Effector CD8-positive, alpha-beta T cell (primary cell): ENCODE measurements around the gene GLIS1.

Experiments
- DNase-seq: peaks from one replicate; lab custom pipeline; 2025; lab: John Stamatoyannopoulos, UW

GLIS1 gene

DNA sequence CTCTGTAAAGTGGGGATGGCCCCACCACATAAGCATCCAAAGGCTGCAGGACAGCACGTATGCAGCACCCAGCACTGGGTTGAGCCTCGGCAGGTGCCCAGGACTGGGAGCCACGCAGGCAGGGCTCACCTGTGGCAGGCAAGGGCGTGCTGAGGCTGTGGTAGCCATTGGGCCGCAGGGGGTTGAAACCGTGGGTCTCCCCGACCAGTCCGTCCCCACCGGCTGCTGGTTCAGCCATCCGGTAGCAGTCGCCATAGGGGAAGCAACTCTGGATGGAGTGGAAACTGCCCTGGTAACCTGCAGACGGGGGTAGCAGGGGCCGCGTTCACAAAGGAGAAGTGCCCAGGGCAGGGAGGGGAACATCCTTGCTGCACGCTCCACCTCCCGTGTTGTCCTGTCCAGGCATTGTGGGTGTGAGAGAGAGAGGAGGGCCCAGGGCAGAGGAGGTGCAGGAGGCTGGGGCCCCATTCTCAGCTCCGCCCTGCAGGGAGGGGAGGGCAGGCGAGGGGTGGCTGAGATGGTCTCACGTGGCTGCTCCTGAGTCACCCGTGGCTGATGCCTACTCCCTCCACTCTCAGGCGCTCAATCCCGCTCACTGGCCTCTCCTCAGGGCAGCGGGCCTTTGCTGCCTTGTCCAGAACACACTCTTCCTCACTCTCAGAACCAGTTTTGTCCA is 229.8 kb downstream of the GLIS1 start:
- DNase-seq: no peak

DNA sequence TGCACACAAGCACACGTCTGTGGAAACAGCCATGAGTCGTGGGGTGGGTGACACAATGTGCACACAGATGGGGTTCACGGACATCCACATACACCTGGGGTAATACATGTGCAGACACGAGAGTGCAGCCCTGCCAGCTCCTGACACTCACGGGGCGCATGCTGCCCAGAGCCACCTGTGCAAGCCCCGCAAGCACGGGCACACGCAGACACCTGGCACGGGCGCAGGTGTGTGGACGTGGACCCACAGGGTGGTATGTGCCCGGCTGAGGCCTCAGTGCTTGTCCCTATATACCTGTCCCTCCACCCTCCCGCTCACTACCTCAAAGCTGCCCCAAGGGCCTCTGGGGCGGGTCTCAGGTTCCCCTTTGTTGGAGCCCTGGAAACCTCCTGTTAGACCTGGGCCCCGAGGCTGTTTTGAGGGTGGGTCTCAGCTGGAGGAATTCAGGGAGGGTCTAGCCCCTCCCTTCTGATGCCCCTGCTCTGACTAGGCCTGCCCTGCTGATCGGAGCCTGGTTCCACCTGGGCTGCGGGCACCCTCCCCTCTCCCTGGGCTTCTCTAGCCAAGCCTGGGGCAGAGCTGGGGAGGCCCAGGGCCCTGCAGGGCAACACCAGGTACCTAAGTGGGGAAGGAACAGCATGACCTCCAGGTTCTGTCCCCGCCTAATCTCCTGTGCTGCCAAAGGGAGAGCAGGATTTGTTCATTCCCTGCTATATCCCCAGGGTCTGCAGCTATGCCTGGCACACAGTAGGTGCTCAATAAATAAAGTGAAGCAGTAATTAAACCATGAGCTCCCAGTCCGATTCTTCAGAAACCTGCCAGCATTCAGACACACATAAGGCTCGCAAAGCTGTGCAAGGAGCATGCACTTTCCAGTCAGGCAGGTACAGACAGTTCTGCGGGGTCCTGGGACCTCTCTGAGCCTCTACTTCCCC is 230.6 kb downstream of the GLIS1 start:
- no peak for DNase-seq

DNA sequence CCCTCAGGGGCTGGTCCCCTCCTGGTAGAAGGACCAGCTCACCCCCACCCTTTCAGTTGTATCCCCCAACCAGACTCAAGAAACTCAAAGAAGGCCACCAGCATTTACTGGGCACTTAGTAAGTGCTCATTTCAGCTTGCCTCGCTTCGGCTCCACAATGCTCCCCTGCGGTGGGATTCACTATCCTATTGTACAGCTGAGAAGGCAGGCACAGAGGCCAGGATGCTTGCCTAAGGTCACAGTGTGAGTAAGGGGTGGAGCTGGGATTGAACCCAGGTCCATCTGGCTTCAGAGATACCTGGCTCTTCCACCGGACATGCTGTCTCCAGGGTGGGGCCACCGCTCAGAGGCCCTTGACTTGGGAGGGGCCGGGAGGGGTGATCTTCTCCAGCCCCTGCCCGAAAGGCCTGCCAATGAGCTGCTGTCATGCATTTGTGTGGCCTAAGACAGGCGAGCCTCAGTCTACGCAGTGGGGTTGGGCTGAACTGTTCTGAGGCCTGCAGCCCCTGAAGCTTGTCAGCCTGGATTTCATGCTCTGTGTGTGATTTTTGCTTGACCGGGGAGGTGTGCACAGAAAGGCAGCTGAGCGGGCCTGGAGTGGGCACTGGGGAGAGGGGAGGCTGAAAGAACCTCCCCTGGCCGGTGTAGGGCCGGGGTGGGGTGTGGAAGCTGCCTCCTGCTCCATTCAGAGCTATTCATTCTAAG is 231.7 kb downstream of the GLIS1 start:
- no peak for DNase-seq

DNA sequence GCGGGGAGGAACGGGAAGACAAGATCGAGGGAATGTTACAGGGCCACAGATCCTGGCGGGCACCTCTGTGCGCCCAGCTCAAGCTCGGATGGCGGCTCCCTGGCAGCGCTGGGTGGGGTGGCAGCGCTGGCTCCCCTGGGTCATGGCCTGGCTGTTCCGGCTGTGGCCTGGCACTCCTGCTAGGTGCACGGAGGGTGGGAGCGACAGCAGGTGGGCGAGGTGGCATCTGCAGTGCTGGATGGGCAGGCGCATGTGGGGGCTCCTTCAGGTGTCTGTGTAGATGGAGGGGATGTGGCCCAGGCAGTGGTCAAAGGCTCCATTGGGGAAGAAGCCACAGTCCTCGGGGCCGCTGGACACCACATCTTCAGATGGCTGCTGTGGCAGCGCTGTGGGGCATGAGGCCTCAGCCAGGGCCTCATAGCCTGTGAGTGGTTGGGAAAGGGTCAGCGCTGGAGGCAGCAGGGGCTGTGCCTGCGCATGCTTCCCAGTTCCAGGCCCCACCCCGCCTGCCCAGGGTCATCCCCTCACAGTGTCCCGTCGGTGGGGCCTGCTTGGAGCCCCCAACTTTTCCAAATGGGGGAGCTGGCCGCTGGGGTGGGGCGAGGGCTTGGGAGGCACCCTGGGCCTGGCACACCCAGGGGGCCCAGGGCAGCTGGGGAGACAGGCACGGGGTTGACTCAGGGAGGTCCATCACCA is 232.5 kb downstream of the GLIS1 start:
- no peak for DNase-seq

DNA sequence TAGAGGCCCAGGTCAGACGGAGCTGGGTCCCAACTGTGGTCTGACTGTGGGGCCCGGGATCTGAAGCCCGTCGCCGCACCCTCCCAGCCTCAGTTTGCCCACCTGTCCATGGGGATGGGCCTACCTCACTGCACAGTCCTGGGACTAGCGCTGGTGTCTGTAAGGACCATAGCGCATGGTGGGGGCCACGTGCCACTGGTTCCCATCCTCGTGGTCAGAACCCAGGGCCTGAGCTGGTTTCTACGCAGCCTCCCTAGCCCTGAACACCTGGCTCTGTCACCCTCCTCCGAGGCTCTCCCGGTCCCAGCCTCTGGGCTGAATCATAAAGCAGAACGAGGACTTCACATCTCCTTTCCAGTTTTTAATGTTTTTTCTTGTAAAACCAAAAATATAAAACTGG is 233.1 kb downstream of the GLIS1 start:
- DNase-seq: no peak

DNA sequence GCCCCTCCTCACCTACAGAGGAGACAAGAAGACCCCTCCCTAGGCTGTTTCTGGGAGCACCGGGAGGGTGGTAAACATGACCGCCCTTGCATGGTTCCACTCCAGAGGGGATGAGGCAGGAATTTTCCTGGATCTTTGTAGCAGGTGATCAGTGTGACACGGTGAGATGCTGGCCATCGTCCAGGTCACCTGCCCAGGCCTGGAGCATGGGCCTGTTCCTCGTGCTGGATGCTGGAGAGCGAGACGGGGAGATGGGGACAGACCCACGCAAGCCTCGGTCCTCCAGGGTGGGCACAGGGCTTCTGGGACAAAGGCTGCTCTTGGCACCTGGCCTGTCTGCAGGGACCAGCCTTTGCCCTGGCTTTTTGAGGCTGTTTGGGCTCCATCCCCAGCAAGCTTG is 233.6 kb downstream of the GLIS1 start:
- no peak for DNase-seq

DNA sequence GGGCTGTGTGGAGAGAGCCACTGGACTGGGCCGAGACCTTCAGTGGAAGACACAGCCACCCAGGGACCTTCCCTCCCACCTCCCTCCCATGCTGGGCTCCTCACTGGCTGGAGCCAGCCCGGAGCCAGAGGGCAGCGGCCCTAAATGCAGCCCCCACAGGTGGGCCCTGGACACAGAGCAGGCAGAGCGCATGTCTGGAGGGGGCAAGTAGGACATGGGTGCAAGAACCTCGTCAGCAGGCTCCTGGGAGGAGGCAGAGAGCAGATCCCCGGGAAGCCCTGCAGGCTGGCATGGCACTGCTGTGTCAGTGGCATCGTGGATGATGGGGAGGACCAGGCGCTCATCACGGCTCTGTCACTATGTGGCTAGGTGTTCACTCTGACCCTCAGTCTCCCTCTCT is 234.1 kb downstream of the GLIS1 start:
- DNase-seq: no peak

DNA sequence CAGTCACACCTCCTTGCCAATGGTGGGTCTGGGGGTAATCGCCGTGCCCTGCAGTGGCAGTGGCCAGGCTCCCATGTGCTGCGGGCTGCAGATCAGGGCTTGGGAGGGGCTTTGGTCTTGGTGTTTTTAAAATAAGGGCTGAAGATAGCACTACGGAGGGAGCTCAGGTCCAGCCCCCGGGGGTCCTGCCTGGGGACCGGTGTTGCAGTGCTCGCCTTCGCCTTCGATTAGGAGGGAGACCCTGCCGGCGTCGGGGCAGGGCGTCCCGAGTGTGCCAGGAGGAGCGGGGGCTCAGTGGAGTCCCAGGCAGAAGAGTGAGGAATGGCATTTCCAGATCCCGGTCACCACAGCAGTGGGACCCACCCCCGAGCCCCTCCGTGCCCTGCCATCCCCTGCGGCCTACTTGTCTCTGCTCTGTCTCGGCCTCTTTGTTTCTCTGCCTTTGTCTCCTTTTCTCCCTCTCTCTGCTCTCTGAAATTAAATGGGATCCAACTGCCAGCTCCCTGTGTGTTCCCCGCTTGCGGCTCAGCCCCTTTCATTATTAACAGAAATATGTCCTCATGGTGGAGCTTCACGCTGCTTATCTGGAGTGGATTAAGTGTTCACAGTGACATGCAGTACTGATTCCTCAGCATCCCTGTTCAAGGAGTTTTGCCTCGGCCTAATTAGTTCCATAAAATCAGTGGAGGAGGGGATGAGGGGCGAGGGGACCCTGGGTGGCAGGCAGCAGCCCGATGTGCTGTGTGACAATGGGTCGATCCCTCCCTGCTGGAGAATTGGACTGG is 235.3 kb downstream of the GLIS1 start:
- no peak for DNase-seq

DNA sequence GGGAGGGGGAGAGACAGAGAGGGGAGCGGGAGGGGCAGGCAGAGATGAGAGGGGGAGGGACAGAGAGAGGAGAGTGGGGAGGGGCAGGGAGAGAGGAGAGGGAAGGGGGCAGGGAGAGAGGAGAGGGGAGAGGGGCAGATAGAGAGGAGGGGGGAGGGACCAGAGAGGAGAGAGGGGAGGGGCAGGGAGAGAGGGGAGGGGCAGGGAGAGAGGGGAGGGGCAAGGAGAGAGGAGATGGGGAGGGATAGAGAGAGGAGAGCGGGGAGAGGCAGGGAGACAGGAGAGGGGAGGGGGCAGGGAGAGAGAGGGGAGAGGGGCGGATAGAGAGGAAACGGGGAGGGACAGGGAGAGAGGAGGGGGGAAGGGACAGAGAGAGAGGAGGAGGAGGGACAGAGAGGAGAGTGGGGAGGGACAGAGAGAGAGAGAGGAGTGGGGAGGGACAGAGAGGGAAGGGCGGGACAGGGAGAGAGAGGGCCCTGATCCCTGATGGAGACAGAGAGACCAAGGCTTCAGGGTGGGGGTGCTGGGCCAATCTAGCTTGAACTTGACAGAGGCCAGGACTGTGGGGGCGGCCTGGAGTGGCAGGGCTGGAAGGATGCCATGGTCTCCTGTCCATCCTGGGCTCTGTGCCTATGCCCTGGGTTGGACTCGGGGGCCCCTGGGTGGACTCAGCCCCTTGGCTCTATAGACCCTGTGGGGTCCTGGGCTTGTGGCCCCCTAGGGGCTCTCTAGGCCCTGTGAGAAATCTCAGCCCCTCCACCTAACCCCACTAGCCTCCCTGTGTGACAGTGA is 236.1 kb downstream of the GLIS1 start:
- DNase-seq: no peak

DNA sequence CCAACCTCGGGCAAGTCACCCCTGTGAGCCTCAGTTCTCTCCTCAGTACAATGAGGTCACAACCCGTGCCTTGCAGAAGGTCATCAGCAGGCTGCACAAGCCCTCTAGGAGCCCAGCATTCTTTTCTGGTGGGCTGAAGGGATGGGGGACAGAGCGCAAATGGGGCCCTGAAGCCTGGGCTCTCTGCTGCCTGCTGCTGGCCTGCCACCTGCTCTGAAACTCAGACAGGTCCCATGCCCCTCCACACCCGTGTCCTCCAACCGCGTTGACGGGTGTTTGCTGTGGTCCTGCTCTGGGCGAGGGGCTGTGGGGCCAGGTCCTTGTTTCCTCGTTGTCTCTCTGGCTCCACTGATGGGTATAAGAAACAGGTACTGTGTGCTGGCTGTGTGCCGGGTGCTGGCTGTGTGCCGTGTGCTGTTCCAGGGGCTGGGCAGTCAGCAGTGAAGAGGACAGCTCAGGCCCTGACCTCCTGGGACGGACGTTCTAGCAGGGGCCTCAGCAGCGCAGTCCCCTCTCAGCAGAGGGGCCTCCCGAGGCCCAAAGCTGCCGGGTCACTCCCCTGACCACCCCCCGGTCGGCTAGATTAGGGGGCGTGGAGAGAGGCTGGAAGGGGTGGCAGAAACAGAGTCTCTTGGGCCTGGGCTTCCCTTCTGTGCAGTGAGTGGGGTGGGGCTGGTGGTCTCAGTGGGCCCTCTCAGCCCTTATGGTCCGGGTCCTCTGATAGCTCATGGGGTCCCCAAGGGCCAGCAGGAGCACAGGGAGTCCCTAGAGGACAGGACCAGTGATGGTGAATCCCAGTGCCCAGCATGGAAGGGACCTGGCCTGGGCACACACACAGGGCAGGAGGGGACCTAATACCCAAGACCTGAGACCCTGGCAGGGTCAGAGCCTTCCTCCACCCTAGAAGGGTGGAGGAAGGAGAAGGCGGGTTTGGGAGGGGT is 237.6 kb downstream of the GLIS1 start:
- no peak for DNase-seq

DNA sequence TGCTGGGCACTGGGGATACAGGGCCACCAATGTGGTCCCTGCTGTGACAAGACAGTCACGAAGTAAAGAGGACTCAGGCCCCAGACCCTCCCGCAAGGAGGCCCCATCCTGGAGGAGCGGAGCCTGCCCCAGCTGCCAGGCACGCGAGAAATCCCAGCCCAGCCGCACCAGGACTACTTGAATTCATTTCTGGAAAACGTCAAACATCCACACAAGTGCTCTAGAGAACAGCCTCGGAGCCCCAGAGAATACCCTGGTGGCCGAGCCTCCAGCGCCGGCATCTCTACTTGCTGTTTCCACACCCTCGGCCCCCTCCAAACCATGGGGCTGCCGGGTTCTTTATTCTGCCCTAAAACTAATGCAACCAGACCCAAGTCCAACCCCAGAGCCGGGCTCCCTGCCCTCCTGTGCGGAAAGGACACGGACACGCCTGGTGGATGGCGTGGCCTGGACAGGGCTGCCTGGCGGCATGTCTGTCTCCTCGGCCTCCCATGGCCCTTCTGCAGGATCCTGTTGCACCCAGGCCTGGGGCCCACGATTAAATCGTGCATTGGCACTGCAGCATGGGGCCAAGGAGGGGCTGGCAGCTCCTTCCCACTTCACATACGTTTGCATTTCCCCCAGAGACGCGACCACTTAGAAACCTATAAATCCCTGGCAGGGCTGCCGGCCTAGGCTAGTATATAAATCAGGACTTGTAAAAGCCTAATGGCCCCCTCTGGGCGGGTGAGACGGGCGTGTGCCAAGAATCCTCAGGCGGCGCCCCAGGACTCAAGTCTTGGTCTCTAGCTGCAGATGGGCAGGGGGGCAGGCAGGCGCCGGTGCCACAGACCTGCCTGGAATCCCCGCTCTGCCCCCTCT is 238.5 kb downstream of the GLIS1 start:
- DNase-seq: no peak

DNA sequence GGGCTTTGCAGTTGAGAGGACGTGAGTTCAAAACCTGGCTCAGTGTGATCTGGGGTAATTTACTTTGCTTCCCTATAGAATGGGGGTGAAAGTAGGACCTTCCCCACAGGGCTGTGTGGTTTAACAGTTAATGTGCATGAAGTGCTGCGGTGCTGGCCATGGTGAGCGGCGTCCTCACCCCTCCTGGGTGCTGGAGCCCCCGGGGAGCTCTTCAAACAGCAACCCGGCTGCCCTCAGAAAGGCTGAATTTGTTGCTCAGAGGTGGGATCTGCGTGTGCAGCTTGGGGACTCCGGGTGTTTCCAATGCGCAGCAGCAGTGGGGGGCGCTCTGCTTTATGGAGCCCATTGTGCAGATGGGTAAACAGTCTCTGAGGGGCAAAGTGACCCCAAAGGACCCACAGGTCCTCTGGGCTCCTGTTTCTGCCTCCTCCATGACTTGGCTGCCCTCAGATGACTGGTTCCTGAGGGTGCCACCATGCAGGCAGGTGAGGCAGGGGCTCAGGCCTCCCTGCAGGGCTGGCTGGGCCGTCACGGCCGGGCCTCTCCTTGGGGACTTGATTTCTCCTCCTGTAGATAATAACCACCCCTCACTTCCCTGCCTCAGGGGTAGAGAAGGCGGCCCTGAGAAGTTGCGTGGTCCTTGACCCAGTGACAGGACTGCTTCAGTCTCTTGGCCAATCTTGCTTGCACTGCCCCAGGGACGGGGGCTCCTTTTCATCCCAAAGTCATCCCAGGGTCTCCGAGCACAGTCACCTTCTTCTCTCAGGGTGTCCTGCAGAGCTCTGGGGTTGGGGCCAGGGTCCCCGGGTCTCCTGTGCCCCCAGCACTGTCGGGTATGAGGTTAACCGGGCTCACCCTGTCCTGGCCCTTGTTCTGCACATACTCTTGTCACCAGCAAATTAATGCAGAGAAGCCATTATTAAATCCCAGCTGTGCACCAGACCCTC is 239.4 kb downstream of the GLIS1 start:
- no peak for DNase-seq

DNA sequence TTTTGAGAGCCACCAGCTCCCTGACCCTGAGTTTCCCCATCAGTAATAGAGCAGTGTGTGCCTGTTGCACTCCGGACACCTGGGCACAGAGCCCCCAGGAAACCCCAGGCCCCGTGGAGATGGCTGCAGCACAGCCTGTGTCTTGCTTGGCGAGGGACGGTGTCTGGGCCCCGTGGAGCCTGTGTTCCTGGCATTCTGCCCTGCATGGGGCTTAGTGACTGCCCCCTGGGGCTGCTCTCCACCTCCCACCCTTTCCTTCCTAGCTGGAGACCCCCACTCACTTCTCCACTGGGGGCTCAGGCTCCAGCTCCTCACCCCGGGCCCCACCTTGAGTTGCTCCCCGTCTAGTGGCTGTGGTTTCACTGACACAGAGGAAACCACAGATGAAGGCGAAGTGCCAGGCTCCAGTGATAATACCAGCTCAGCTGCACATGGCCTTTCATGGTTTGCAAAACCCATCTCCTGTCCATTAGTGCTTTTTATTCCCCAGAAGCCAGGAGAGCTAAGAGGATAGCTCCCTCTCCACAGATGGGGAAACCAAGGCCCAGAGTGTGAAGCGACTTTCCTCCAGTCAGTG is 240.3 kb downstream of the GLIS1 start:
- DNase-seq: no peak

DNA sequence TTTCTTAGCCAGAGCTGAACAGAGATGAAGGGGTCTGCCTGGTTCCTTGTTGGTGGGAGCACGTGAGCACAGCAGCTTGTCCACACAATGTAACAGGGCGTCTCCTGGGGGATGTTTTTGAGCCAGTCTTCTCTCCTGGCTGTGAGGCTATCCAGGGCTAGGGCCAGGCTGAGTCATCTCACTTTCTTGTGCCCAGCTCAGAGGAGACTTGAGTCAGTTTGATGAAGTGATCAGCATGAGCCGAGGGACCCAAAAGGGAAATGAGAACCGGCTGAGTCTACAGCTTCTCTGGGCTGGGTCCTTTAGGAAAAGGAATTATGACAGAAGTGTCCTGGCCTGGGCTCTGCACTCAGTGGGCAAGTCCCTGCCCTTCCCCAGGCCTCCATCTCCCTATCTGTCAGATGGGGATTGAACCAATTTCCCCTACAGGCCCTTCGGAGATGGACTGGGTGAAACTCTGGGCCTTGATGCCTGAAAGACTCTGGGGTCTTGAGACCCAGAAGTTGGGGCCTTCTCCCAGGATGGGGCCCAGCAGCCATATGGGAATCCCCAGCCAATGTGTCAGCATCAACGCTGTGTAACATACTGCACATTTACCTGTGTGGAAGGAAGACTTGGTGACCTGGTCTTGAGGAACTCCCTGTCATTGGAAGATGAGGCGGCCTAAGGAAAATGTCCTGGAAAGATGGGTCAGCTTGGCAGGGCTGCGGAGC is 243.2 kb downstream of the GLIS1 start:
- no peak for DNase-seq

DNA sequence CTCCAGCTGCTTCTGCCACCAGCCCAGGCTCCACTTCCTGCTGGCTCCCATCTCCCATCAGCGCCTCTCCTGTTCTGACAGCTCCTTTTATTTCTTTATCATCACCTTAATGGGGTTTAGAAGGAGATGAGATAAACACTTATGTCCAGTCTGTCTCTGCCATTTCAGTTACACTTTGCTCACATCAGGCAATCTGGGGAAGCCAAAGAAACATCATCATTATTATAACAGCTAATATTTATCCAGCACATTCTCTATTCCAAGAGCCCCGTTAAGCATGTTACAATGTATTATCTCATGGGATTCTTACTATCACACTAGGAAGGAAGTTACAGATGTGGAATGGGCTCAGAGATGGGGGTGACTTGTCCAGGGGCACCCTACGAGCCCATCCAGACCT is 248.6 kb downstream of the GLIS1 start:
- DNase-seq: no peak

DNA sequence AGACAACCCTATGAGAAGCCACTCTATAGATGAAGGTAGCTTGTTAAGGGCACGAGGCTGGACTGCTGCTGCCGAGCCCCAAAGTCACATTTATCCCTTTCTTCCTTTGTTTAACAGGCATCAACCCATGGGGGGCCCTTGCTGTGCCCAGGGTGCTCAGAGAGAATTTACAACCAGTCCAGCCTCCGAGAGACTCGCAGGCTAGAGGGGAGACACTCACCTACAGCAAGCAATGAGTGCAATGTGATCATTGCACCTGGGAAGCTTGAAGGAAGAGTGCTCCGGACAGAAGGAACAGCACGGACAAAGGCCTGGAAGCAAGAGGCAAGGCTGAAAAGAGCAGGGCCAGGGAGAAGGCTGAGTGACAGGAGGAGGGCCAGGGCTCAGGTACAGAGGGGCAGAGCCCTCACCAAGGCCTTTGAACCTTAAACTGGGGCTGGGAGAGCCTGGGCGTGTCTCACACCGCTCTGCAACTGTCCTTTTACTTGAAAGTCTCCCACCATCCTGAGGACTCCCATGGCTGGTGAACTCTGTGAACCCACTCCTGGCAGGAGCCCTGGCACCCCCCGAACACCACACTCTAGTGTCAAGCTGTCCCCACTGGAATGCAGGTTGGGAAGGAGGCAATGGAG is 252.5 kb downstream of the GLIS1 start:
- no peak for DNase-seq
